Endodermal cell (in vitro differentiated cells): ENCODE results near the gene PYGB. TPM values are rescaled to one million over a fixed set of nuclear protein-coding genes. Genes with fewer than 3 reads are reported as not detected.

Source experiments
- DNase-seq: peaks from one replicate; pipeline ENCODE4 v3.0.0-alpha.2; 2017
- H3K27ac ChIP-seq: 2 replicates; pipeline ENCODE4 v1.5.1; 2013; ENCODE audit warnings: mild to moderate bottlenecking, low read depth, low read length, moderate library complexity
- H3K27me3 ChIP-seq: 2 replicates; pipeline ENCODE4 v1.6.1; 2013; ENCODE audit warnings: mild to moderate bottlenecking, low read length, moderate library complexity; ENCODE audit not compliant: insufficient read depth, control insufficient read depth, poor library complexity, severe bottlenecking
- H3K36me3 ChIP-seq: 2 replicates; pipeline ENCODE4 v1.7.0; 2013; ENCODE audit warnings: mild to moderate bottlenecking, low read length, moderate library complexity; ENCODE audit not compliant: control insufficient read depth, insufficient read depth
- H3K4me1 ChIP-seq: one replicate; pipeline ENCODE4 v1.7.0; 2013; ENCODE audit warnings: low read length; ENCODE audit not compliant: control insufficient read depth, insufficient read depth
- H3K4me3 ChIP-seq: 2 replicates; pipeline ENCODE4 v1.5.1; 2013; ENCODE audit warnings: mild to moderate bottlenecking, low read length, moderate library complexity
- H3K9ac ChIP-seq: 2 replicates; pipeline ENCODE4 v1.6.1; 2013; ENCODE audit warnings: mild to moderate bottlenecking, low read length, moderate library complexity; ENCODE audit not compliant: poor library complexity, severe bottlenecking; ENCODE audit errors: extremely low read depth
- H3K9me3 ChIP-seq: 2 replicates; pipeline ENCODE4 v1.6.1; 2013; ENCODE audit warnings: mild to moderate bottlenecking, low read length, moderate library complexity; ENCODE audit not compliant: control insufficient read depth
- H3K27ac Mint-ChIP-seq: 2 replicates; pipeline ENCODE4 v1.8.0; 2020; ENCODE audit warnings: mixed read lengths
- H3K27me3 Mint-ChIP-seq: 2 replicates; pipeline ENCODE4 v1.8.0; 2021; ENCODE audit warnings: mild to moderate bottlenecking, mixed read lengths; ENCODE audit not compliant: insufficient read depth
- H3K36me3 Mint-ChIP-seq: 2 replicates; pipeline ENCODE4 v1.8.0; 2020; ENCODE audit warnings: low read depth, mixed read lengths
- H3K4me1 Mint-ChIP-seq: 2 replicates; pipeline ENCODE4 v1.8.0; 2020; ENCODE audit warnings: mixed read lengths
- H3K4me3 Mint-ChIP-seq: 2 replicates; pipeline ENCODE4 v1.8.0; 2020; ENCODE audit warnings: mild to moderate bottlenecking, moderate library complexity, mixed read lengths
- H3K9me3 Mint-ChIP-seq: 2 replicates; pipeline ENCODE4 v1.8.0; 2020; ENCODE audit warnings: mild to moderate bottlenecking, mixed read lengths
- CTCF ChIP-seq: fragments of 200-600 bp; sonication (generic); conservative IDR thresholded peaks from 2 replicates; pipeline ENCODE4 v1.5.0; 2021; ENCODE audit warnings: antibody characterized with exemption, mild to moderate bottlenecking
- WGBS, 2 experiments: methylation state at CpG; one replicate each; pipeline versions ENCODE4 v1.1.5 to v1.1.7; 2013; ENCODE audit warnings: missing lambda C conversion rate in 2 of 2, mixed read lengths in 1 of 2; ENCODE audit not compliant: insufficient coverage in 1 of 2, insufficient read length in 1 of 2; 5-methylcytosine and 5-hydroxymethylcytosine counted together
- total RNA-seq, 2 donors: library from RNA; stranded (reverse); fragmentation: NEBNext Ultra II Directional in 1 of 2; extraction: Animal tissue kit (Norgen Biotek cat#: 25700) in 1 of 2; gene quantifications; 2 replicates in 1 of 2; 3 replicates in 1 of 2; pipeline ENCODE4 v1.2.1, GENCODE V29; 2021

PYGB gene
- total RNA-seq, 2 donors from 2014 or later = 59.3 to 66.8 TPM

GRCh38 chr20:25251019-25251418, 3.1 kb downstream of the PYGB start:
- WGBS, 2 experiments = 95 to 98% methylated on average over 5 to 9 of the region's 9 CpGs
- Mint-ChIP-seq H3K4me1 (peaks cover 52% of the 10 kb centered on the region), H3K36me3 (peaks cover 5% of the 10 kb centered on the region), H3K4me3 (no peak overlapping the region), H3K9me3 (no peaks in the 10 kb centered on the region), H3K27ac (no peak overlapping the region), H3K27me3 (peaks cover 5% of the 10 kb centered on the region)
- H3K9ac ChIP-seq = no peak overlapping the region
- H3K36me3 ChIP-seq = peaks cover 19% of the 10 kb centered on the region
- DNase-seq = peak; percentile 19
- H3K9me3 ChIP-seq = no peaks in the 10 kb centered on the region
- H3K27ac ChIP-seq = no peak overlapping the region
- H3K4me1 ChIP-seq = peaks cover 2% of the 10 kb centered on the region
- no peaks in the 10 kb centered on the region for H3K27me3 ChIP-seq
- H3K4me3 ChIP-seq = no peak overlapping the region
- no peak for TF ChIP-seq CTCF

GRCh38 chr20:25251558-25251957, 3.7 kb downstream of the PYGB start:
- Mint-ChIP-seq H3K9me3 (no peaks in the 10 kb centered on the region), H3K4me3 (no peak overlapping the region), H3K4me1 (peaks cover 46% of the 10 kb centered on the region), H3K36me3 (peaks cover 5% of the 10 kb centered on the region), H3K27me3 (peaks cover 2% of the 10 kb centered on the region), H3K27ac (no peak overlapping the region)
- peak; percentile 38 for DNase-seq
- no peak overlapping the region for H3K4me3 ChIP-seq
- H3K4me1 ChIP-seq = peaks cover 2% of the 10 kb centered on the region
- H3K36me3 ChIP-seq = peaks cover 21% of the 10 kb centered on the region
- no peaks in the 10 kb centered on the region for H3K27me3 ChIP-seq
- no peak overlapping the region for H3K27ac ChIP-seq
- H3K9ac ChIP-seq = no peak overlapping the region
- no peaks in the 10 kb centered on the region for H3K9me3 ChIP-seq
- WGBS, 2 experiments = 89 to 90% methylated on average over 4 of the region's 4 CpGs
- no peak for TF ChIP-seq CTCF

- no peaks in the 10 kb centered on the region for H3K27me3 ChIP-seq
- no peak overlapping the region for H3K27ac ChIP-seq
- no peak for TF ChIP-seq CTCF
- Mint-ChIP-seq H3K4me3 (no peak overlapping the region), H3K4me1 (peaks cover 40% of the 10 kb centered on the region), H3K27me3 (no peaks in the 10 kb centered on the region), H3K9me3 (no peaks in the 10 kb centered on the region), H3K27ac (no peak overlapping the region), H3K36me3 (peaks cover 8% of the 10 kb centered on the region)
- H3K9me3 ChIP-seq = no peaks in the 10 kb centered on the region
- H3K9ac ChIP-seq = no peak overlapping the region
- peaks cover 2% of the 10 kb centered on the region for H3K4me1 ChIP-seq
- H3K4me3 ChIP-seq = no peak overlapping the region
- WGBS, 2 experiments = 96 to 97% methylated on average over 5 to 6 of the region's 6 CpGs
- H3K36me3 ChIP-seq = peaks cover 28% of the 10 kb centered on the region
- DNase-seq = peak; percentile 26
Observed at GRCh38 chr20:25252230-25252651, 4.4 kb downstream of the PYGB start.
